HL-60 (cell line): ENCODE measurements around the gene PROCA1.

Experiments used
- DNase-seq, 2 experiments: peaks; one replicate each; pipeline ENCODE4 v3.0.0-alpha.2; 2010 to 2020; ENCODE audit warnings: low read depth in 1 of 2, low spot score in 1 of 2
- H3K27ac ChIP-seq: fragments of 250-450 bp; sonication (Bioruptor Pico); replicated peaks from 2 replicates; pipeline ENCODE4 v1.5.1; 2020; ENCODE audit warnings: mild to moderate bottlenecking, moderate library complexity
- H3K27me3 ChIP-seq: fragments of 250-450 bp; sonication (Bioruptor Pico); 2 replicates; pipeline ENCODE4 v1.5.1; 2021; ENCODE audit warnings: mild to moderate bottlenecking, moderate library complexity; ENCODE audit not compliant: insufficient read depth, poor library complexity, severe bottlenecking
- H3K4me3 ChIP-seq: replicated peaks from 2 replicates; pipeline ENCODE4 v1.5.1; 2011; ENCODE audit warnings: mild to moderate bottlenecking, control low read depth, low read length; ENCODE audit not compliant: insufficient read depth
- GABPA ChIP-seq: IDR thresholded peaks from 2 replicates; pipeline ENCODE4 v1.6.1; 2012; ENCODE audit warnings: low read depth
- POLR2AphosphoS5 ChIP-seq: IDR thresholded peaks from 2 replicates; pipeline ENCODE4 v1.6.1; 2012; ENCODE audit warnings: low read depth
- SPI1 ChIP-seq: IDR thresholded peaks from 2 replicates; pipeline ENCODE4 v1.6.1; 2012; ENCODE audit warnings: low read depth, mild to moderate bottlenecking, borderline replicate concordance
- TF ChIP-seq, protein P1 (sequence below): IDR thresholded peaks from 2 replicates; pipeline ENCODE4 v1.6.1; 2012; ENCODE audit warnings: low read depth; ENCODE audit not compliant: insufficient replicate concordance
- TF ChIP-seq, protein P2 (sequence below): IDR thresholded peaks from one replicate; pipeline ENCODE4 v1.5.1; 2011; ENCODE audit warnings: low read length, control low read depth, inconsistent platforms; ENCODE audit not compliant: insufficient read depth

Gene PROCA1

DNA sequence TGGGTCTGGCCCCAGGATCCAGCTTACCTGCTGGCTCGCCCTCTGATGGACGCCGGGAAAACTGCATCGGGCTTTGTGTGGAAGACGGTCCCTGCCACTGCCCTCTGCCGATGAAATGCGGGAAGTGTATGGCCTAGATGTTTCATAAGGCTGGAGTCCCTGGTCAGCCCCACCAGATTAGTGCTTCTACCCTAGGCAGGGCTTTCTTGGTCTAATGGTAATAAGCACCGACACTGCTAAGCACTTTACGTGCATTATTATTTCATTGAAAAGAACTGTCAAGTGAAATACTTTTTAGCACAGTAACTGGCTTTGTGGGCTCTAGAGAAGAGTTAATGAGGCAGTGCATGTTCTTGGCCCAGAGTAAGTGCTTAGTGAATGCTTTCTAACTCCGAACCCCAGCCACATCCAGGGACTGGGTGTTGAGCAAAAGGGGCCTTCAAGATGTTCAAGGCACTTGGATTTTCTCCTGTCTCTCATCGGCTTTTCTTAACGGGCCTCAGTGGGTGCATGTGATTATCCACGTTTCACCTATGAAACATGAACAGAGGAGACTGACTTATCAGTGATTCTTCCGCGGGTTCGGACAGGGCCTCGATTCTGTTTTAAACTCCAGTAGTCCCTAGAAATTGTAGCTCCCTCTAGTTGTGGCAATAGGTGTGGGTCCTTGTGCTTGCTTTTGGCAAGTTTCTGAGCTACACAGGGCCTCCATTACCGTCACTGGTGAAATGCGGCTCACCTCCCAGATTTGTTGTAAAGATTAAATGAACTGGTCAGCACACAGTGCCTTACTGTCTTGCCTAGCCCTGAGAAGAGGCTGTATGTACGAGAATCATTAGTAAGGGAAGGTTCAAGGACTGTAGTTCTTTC is 38.7 kb upstream of the PROCA1 start:
- DNase-seq: peak; percentile 81 to 93
- TF ChIP-seq, protein P1, sequence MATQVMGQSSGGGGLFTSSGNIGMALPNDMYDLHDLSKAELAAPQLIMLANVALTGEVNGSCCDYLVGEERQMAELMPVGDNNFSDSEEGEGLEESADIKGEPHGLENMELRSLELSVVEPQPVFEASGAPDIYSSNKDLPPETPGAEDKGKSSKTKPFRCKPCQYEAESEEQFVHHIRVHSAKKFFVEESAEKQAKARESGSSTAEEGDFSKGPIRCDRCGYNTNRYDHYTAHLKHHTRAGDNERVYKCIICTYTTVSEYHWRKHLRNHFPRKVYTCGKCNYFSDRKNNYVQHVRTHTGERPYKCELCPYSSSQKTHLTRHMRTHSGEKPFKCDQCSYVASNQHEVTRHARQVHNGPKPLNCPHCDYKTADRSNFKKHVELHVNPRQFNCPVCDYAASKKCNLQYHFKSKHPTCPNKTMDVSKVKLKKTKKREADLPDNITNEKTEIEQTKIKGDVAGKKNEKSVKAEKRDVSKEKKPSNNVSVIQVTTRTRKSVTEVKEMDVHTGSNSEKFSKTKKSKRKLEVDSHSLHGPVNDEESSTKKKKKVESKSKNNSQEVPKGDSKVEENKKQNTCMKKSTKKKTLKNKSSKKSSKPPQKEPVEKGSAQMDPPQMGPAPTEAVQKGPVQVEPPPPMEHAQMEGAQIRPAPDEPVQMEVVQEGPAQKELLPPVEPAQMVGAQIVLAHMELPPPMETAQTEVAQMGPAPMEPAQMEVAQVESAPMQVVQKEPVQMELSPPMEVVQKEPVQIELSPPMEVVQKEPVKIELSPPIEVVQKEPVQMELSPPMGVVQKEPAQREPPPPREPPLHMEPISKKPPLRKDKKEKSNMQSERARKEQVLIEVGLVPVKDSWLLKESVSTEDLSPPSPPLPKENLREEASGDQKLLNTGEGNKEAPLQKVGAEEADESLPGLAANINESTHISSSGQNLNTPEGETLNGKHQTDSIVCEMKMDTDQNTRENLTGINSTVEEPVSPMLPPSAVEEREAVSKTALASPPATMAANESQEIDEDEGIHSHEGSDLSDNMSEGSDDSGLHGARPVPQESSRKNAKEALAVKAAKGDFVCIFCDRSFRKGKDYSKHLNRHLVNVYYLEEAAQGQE: no peak
- TF ChIP-seq, protein P2, sequence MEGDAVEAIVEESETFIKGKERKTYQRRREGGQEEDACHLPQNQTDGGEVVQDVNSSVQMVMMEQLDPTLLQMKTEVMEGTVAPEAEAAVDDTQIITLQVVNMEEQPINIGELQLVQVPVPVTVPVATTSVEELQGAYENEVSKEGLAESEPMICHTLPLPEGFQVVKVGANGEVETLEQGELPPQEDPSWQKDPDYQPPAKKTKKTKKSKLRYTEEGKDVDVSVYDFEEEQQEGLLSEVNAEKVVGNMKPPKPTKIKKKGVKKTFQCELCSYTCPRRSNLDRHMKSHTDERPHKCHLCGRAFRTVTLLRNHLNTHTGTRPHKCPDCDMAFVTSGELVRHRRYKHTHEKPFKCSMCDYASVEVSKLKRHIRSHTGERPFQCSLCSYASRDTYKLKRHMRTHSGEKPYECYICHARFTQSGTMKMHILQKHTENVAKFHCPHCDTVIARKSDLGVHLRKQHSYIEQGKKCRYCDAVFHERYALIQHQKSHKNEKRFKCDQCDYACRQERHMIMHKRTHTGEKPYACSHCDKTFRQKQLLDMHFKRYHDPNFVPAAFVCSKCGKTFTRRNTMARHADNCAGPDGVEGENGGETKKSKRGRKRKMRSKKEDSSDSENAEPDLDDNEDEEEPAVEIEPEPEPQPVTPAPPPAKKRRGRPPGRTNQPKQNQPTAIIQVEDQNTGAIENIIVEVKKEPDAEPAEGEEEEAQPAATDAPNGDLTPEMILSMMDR: peak; percentile 100
- TF ChIP-seq POLR2AphosphoS5 (no peak), SPI1 (peak; percentile 26; the same call in 1 of the 2 replicates)
- Histone ChIP-seq H3K4me3 (no peak overlapping the region), H3K27me3 (no peaks in the 10 kb centered on the region), H3K27ac (no peak overlapping the region)

DNA sequence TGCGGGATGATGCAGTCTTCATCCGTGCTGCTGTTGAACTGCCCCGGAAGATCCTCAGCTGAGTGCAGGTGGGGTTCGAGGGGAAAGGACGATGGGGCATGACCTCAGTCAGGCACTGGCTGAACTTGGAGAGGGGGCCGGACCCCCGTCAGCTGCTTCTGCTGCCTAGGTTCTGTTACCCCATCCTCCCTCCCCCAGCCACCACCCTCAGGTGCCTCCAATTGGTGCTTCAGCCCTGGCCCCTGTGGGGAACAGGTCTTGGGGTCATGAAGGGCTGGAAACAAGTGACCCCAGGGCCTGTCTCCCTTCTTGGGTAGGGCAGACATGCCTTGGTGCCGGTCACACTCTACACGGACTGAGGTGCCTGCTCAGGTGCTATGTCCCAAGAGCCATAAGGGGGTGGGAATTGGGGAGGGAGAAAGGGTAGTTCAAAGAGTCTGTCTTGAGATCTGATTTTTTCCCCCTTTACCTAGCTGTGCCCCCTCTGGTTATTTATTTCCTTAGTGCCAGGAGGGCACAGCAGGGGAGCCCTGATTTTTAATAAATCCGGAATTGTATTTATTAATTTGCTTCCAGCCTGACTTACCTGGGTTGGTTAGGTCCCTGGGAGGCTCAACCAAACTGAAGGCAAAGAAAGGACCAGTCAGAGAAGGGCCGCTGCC is 38.0 kb upstream of the PROCA1 start:
- Histone ChIP-seq H3K4me3 (no peak overlapping the region), H3K27ac (no peak overlapping the region), H3K27me3 (no peaks in the 10 kb centered on the region)
- TF ChIP-seq, protein P2: no peak
- TF ChIP-seq, protein P1: no peak
- TF ChIP-seq POLR2AphosphoS5 (no peak), SPI1 (no peak), GABPA (no peak)
- no peak for DNase-seq

DNA sequence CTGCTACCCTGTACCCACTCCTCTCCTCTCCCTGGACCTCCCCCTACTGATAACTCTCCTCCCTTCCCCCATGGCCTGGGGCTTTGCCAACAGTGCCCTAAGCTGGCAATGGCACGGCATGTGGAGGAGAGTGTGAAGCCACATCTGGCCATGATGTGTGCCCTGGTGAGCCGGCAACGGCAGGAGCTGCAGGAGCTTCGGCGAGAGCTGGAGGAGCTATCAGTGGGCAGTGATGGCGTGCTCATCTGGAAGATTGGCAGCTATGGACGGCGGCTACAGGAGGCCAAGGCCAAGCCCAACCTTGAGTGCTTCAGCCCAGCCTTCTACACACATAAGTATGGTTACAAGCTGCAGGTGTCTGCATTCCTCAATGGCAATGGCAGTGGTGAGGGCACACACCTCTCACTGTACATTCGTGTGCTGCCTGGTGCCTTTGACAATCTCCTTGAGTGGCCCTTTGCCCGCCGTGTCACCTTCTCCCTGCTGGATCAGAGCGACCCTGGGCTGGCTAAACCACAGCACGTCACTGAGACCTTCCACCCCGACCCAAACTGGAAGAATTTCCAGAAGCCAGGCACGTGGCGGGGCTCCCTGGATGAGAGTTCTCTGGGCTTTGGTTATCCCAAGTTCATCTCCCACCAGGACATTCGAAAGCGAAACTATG is 37.3 kb upstream of the PROCA1 start:
- Histone ChIP-seq H3K27me3 (no peaks in the 10 kb centered on the region), H3K27ac (no peak overlapping the region), H3K4me3 (no peak overlapping the region)
- TF ChIP-seq, protein P2: no peak
- TF ChIP-seq SPI1: no peak
- no peak for DNase-seq
